Stimulated activated CD8-positive, alpha-beta memory T cell treated with anti-CD3 and anti-CD28 coated beads, Interleukin-15, amount 100 ng/mL, for 4 hours (primary cell): Measurements from ENCODE around the gene NPHP4.

ENCODE experiments used
- DNase-seq, 2 donors: peaks; one replicate each; pipeline ENCODE4 v3.0.0-alpha.2; 2020; ENCODE audit warnings: low read depth in 2 of 2

The NPHP4 gene

GRCh38 chr1:5891736-5892135 lies 100.5 kb downstream of the NPHP4 start:
- no peak for DNase-seq

- DNase-seq, result no peak
These were observed 101.1 kb downstream of the NPHP4 start for GRCh38 chr1:5891137-5891536.

- no peak for DNase-seq
These were observed 101.7 kb downstream of the NPHP4 start for GRCh38 chr1:5890346-5891106.

GRCh38 chr1:5889901-5890300 lies 102.3 kb downstream of the NPHP4 start:
- DNase-seq, result no peak

- DNase-seq, result no peak
These were observed 102.8 kb downstream of the NPHP4 start for GRCh38 chr1:5889462-5889861.

GRCh38 chr1:5888606-5889211 lies 103.5 kb downstream of the NPHP4 start:
- no peak for DNase-seq

- DNase-seq, result no peak
These were observed 104.3 kb downstream of the NPHP4 start for GRCh38 chr1:5887971-5888361.

GRCh38 chr1:5887349-5887970 lies 104.8 kb downstream of the NPHP4 start:
- DNase-seq, result no peak

GRCh38 chr1:5886541-5887348 lies 105.5 kb downstream of the NPHP4 start:
- DNase-seq, result no peak

- no peak for DNase-seq
These were observed 106.1 kb downstream of the NPHP4 start for GRCh38 chr1:5886140-5886483.

GRCh38 chr1:5885471-5886139 lies 106.6 kb downstream of the NPHP4 start:
- no peak for DNase-seq

GRCh38 chr1:5884110-5884509 lies 108.1 kb downstream of the NPHP4 start:
- DNase-seq, result no peak

GRCh38 chr1:5883129-5884048 lies 108.8 kb downstream of the NPHP4 start:
- DNase-seq, result no peak

- DNase-seq, result no peak
These were observed 109.7 kb downstream of the NPHP4 start for GRCh38 chr1:5882367-5883128.

- DNase-seq, result no peak
These were observed 110.6 kb downstream of the NPHP4 start for GRCh38 chr1:5881526-5882222.

GRCh38 chr1:5880630-5881405 lies 111.4 kb downstream of the NPHP4 start:
- DNase-seq, result no peak

- DNase-seq, result no peak
These were observed 112.8 kb downstream of the NPHP4 start for GRCh38 chr1:5879421-5879820.

GRCh38 chr1:5878971-5879370 lies 113.3 kb downstream of the NPHP4 start:
- DNase-seq, result no peak
